Parathyroid adenoma (tissue), 2 donors: ENCODE results near the gene FKBP5.
"Not testable (repeated sequence)": the region's sequence is repeated elsewhere in the genome, so short reads cannot be mapped to it uniquely, and the experiment has no call there.

Source experiments
- H2AFZ ChIP-seq: fragments of 300-600 bp; sonication (generic); one replicate; pipeline ENCODE4 v1.7.0; 2017; ENCODE audit warnings: antibody characterized with exemption, mild to moderate bottlenecking
- H3K27ac ChIP-seq: fragments of 300-600 bp; sonication (generic); one replicate; pipeline ENCODE4 v1.7.0; 2017
- H3K27me3 ChIP-seq: fragments of 300-600 bp; sonication (generic); one replicate; pipeline ENCODE4 v1.7.0; 2017; ENCODE audit warnings: low read length; ENCODE audit not compliant: control insufficient read depth, insufficient read depth
- H3K36me3 ChIP-seq: fragments of 300-600 bp; sonication (generic); one replicate; pipeline ENCODE4 v1.7.0; 2017; ENCODE audit warnings: low read length; ENCODE audit not compliant: control insufficient read depth, insufficient read depth
- H3K4me1 ChIP-seq: fragments of 300-600 bp; sonication (generic); one replicate; pipeline ENCODE4 v1.7.0; 2017; ENCODE audit warnings: control low read depth
- H3K4me2 ChIP-seq: fragments of 300-600 bp; sonication (generic); one replicate; pipeline ENCODE4 v1.7.0; 2017; ENCODE audit warnings: low read length
- H3K4me3 ChIP-seq: fragments of 300-600 bp; sonication (generic); one replicate; pipeline ENCODE4 v1.7.0; 2017; ENCODE audit warnings: low read depth, low read length
- H3K79me2 ChIP-seq: fragments of 300-600 bp; sonication (generic); one replicate; pipeline ENCODE4 v1.7.0; 2017; ENCODE audit warnings: control low read depth
- H3K9ac ChIP-seq: fragments of 300-600 bp; sonication (generic); one replicate; pipeline ENCODE4 v1.7.0; 2017; ENCODE audit warnings: mild to moderate bottlenecking
- H3K9me3 ChIP-seq: fragments of 300-600 bp; sonication (generic); one replicate; pipeline ENCODE4 v1.7.0; 2017; ENCODE audit warnings: low read length; ENCODE audit not compliant: control insufficient read depth
- TF ChIP-seq, protein P1 (sequence below): fragments of 300-600 bp; sonication (generic); IDR thresholded peaks from one replicate; pipeline ENCODE4 v1.7.0; 2017; ENCODE audit warnings: antibody characterized with exemption, mild to moderate bottlenecking
- donor health status: primary hyperparathyroidism.

FKBP5 gene

DNA sequence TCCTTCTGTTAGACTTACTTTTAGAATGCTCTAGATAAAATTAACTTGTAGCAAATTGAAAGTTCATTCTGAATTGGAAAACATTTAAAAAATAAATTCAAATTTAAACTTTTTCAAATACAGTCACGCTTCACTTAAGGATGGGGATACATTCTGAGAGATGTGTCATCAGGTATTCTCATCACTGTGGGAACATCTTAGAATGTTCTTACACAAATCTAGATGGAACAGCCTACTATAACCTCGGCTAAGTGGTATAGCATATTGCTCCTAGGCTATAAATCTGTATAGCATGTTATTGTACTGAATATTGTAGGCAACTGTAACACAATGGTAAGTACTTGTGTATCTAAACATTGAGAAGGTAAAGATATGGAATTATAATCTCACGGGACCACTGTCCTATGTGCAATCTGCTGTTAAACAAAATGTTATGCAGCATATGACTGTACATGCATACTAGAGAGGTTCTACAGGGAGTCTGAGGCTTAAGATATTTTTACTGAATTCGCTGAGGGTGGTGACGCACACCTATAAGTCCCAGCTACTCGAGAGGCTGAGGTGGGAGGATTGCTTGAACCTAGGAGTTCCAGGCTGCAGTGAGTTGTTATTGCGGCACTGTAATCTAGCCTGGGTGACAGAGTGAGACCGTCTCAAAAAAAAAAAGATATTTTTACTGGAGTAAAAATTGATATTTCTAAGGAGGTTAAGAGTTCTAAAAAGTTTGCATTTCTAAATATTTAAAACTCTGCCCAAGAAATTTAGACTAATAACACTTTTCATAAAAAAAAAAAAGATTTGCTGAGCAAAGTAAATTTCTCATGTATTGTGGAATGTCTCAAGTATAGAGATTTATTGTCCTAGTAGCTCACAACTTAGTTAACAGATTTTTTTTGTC is 88.7 kb downstream of the FKBP5 start:
- Histone ChIP-seq H3K4me2 (no peak overlapping the region), H3K9me3 (no peaks in the 10 kb centered on the region), H3K79me2 (peaks cover 3% of the 10 kb centered on the region), H3K36me3 (no peaks in the 10 kb centered on the region), H3K27ac (peak overlapping the region; percentile 16), H3K4me1 (peaks cover 10% of the 10 kb centered on the region), H2AFZ (no peak overlapping the region), H3K27me3 (no peaks in the 10 kb centered on the region), H3K9ac (no peak overlapping the region), H3K4me3 (no peak overlapping the region)
- TF ChIP-seq, protein P1, sequence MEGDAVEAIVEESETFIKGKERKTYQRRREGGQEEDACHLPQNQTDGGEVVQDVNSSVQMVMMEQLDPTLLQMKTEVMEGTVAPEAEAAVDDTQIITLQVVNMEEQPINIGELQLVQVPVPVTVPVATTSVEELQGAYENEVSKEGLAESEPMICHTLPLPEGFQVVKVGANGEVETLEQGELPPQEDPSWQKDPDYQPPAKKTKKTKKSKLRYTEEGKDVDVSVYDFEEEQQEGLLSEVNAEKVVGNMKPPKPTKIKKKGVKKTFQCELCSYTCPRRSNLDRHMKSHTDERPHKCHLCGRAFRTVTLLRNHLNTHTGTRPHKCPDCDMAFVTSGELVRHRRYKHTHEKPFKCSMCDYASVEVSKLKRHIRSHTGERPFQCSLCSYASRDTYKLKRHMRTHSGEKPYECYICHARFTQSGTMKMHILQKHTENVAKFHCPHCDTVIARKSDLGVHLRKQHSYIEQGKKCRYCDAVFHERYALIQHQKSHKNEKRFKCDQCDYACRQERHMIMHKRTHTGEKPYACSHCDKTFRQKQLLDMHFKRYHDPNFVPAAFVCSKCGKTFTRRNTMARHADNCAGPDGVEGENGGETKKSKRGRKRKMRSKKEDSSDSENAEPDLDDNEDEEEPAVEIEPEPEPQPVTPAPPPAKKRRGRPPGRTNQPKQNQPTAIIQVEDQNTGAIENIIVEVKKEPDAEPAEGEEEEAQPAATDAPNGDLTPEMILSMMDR = no peak

DNA sequence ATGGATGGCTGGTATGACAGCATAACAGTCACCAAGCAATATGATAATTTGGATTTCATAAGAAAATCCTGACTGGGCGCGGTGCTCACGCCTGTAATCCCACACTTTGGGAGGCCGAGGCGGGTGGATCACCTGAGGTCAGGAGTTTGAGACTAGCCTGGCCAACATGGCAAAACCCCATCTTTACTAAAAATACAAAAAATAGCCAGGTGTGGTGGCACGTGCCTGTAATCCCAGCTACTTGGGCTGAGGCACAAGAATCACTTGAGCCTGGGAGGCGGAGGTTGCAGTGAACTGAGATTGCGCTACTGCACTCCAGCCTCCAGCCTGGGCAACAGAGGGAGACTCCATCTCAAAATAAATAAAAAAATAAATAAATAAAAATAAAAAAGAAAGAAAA is 90.1 kb downstream of the FKBP5 start:
- H3K27me3 ChIP-seq, H3K9ac ChIP-seq, H3K36me3 ChIP-seq, H3K79me2 ChIP-seq, H3K4me3 ChIP-seq, H2AFZ ChIP-seq, H3K4me2 ChIP-seq, H3K9me3 ChIP-seq, H3K27ac ChIP-seq, H3K4me1 ChIP-seq: not testable (repeated sequence)

DNA sequence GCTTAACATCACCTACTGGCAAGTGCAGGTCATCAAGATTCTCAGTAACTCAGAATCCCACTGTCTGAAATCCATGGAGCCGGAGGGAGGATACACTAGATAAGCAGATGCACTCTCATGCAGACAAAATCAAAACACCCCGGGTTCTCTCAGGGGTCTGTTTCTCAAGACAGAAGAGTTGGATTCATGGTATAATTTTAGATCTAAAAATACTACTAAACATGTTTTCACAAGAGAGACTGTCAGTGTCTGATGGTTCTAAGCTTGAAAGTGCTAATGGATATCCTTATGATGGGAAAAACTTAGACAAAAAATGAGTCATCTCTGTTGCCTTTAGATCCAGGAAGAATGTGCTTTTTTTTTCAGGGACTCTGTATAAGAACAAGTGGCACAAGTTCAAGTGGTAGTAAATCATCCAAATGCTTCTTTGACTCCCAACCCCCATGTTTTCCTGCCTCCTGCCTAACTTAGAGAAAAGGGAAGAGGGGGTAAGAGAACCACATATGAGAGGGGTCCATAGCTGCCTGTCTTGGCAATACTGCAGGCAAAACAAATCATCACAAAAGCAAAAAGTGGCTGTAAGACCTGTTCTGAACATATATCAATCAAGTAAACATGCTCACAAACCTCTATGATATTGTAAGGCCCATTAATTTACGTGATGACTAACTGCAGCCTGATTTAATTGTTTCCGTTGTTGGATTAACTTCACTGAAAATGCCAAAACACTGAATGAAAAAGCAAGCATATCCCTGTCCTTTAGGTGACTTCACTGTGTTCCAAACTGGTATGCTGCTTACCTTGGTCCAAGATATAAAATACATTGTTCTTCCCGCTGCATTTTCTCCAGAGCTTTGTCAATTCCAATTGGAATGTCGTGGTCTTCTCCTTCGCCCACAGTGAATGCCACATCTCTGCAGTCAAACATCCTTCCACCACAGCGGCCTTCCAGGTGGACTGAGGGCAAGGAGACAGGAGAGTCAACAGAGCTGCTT is 92.0 kb downstream of the FKBP5 start:
- no peaks in the 10 kb centered on the region for H3K4me1 ChIP-seq
- H3K27ac ChIP-seq = no peak overlapping the region

DNA sequence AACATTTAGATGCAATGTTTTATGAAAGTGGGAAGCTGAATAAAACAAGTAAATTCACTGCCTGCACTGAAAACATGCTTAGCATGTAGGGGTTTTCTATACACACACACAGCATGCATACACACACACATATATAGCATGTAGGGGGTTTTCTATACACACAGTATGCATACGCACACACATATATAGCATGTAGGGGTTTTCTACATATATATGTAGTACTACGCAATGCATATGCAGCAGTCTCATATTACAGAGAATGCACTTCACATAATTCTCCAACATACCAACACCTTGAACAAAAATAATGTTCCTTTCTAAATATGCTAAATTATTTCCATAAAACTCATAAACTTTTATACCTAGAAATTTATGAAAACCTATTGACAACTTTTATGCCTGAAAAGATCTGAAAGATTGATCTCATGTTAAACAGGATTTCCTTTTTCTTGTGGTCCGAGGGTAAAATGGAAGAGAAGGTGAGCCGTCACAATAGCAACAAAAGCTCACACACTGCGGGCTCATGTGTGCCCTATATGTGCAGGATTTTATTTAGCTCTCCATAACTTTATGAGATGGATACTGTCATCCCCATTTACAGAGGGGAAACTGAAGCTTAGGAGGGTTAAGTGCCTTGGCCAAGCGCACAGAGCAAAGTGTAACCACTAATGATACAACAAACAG is 94.1 kb downstream of the FKBP5 start:
- no peaks in the 10 kb centered on the region for H3K36me3 ChIP-seq
- H3K79me2 ChIP-seq = peaks cover 3% of the 10 kb centered on the region
- H3K27me3 ChIP-seq = no peaks in the 10 kb centered on the region
- H3K4me3 ChIP-seq = no peak overlapping the region
- H3K9me3 ChIP-seq = no peaks in the 10 kb centered on the region
- peaks cover 5% of the 10 kb centered on the region for H3K4me1 ChIP-seq
- no peak overlapping the region for H3K9ac ChIP-seq
- no peak overlapping the region for H2AFZ ChIP-seq
- no peak overlapping the region for H3K4me2 ChIP-seq
- H3K27ac ChIP-seq = no peak overlapping the region
- TF ChIP-seq, protein P1 = no peak

More for the DNA sequence above, 92.0 kb downstream of the FKBP5 start:
- H3K36me3 ChIP-seq = no peaks in the 10 kb centered on the region
- H3K27me3 ChIP-seq = no peaks in the 10 kb centered on the region
- H3K4me3 ChIP-seq = no peak overlapping the region
- TF ChIP-seq, protein P1 = no peak
- H3K9me3 ChIP-seq = no peaks in the 10 kb centered on the region
- H3K9ac ChIP-seq = no peak overlapping the region
- H3K4me2 ChIP-seq = no peak overlapping the region
- H2AFZ ChIP-seq = no peak overlapping the region
- peaks cover 3% of the 10 kb centered on the region for H3K79me2 ChIP-seq
